ENCODE measurements around the gene ZMIZ1. TPM values are rescaled to one million over a fixed set of nuclear protein-coding genes. Genes with fewer than 3 reads are reported as not detected.
A peak's percentile ranks its signal among the peaks of the same experiment; 100 is the strongest.
"Not testable (repeated sequence)": the region's sequence is repeated elsewhere in the genome, so short reads cannot be mapped to it uniquely, and the experiment has no call there.

Gene ZMIZ1
- total RNA-seq, 1 experiment from 2014 or later, result 11.5 TPM

DNA sequence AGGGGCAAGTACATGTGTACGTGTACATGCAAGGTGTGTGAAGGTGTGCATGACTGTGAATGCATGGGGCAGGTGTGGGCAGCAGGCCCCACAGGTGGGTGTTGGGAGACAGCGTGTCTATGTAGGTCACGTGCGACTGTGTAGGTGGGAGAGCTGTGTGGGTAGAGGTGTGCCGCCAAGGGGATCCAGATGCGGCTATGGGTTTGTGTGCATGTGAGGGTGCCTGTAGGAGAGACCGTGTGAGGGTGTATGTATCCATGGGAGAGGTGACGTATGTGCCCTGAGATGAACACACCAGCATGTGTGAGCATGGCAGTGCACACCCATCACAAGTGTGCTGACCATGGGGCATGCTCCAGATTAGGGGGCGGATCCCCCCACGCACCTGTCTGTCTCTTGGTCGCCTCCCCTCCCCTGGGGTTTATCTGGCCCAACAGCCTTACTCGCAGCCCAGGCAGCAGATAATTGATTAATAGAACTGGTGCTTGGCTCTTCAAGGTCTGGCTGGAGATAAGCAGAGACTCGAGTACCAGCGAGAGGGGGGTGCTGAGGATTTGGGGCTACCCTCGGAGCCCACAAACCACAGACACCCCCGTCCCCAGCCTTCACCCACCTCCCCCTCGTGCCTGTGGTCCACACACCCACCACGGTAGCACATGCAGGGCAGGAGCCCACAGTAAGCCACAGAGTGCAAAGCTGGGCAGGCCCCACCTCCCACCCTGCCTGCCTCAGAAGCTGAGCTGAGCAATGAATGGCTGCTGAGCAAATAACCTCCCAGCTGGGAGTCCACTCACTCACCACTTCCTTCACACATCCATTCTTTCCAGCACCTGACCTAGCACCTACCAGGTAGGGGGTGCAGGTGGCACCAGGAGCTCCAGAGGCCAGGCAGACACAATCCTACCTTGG, 41.4 kb upstream of the ZMIZ1 start:
- peaks cover 5% of the 10 kb centered on the region for H3K4me1 ChIP-seq
- H3K27me3 ChIP-seq, result peaks cover 6% of the 10 kb centered on the region; the same call in 1 of the 2 replicates
- H3K27ac ChIP-seq, result no peak overlapping the region
- no peak for DNase-seq
- H3K36me3 ChIP-seq, result no peaks in the 10 kb centered on the region
- H3K9me3 ChIP-seq (replicated peaks), result no peaks in the 10 kb centered on the region
- H3K4me3 ChIP-seq, result no peak overlapping the region

- Histone ChIP-seq H3K27ac (no peak overlapping the region), H3K9me3 (replicated peaks) (no peaks in the 10 kb centered on the region), H3K4me3 (no peak overlapping the region), H3K27me3 (peaks cover 6% of the 10 kb centered on the region; the same call in 1 of the 2 replicates), H3K36me3 (no peaks in the 10 kb centered on the region), H3K4me1 (peaks cover 5% of the 10 kb centered on the region)
- no peak for DNase-seq
Observed at GRCh38 chr10:79028056-79028430, 40.7 kb upstream of the ZMIZ1 start.

- H3K4me1 ChIP-seq, result peaks cover 2% of the 10 kb centered on the region
- H3K4me3 ChIP-seq, result no peak overlapping the region
- no peaks in the 10 kb centered on the region for H3K36me3 ChIP-seq
- H3K9me3 ChIP-seq (replicated peaks), result no peaks in the 10 kb centered on the region
- no peak for DNase-seq
- H3K27ac ChIP-seq, result no peak overlapping the region
- H3K27me3 ChIP-seq, result peaks cover 6% of the 10 kb centered on the region; the same call in 1 of the 2 replicates
Observed at GRCh38 chr10:79028451-79029010, 40.2 kb upstream of the ZMIZ1 start.

GRCh38 chr10:79029478-79030390, 39.0 kb upstream of the ZMIZ1 start:
- DNase-seq, result no peak
- peaks cover 6% of the 10 kb centered on the region; the same call in 1 of the 2 replicates for H3K27me3 ChIP-seq
- no peak overlapping the region for H3K4me3 ChIP-seq
- no peaks in the 10 kb centered on the region for H3K4me1 ChIP-seq
- H3K36me3 ChIP-seq, result no peaks in the 10 kb centered on the region
- H3K9me3 ChIP-seq (replicated peaks), result no peaks in the 10 kb centered on the region
- no peak overlapping the region for H3K27ac ChIP-seq

DNA sequence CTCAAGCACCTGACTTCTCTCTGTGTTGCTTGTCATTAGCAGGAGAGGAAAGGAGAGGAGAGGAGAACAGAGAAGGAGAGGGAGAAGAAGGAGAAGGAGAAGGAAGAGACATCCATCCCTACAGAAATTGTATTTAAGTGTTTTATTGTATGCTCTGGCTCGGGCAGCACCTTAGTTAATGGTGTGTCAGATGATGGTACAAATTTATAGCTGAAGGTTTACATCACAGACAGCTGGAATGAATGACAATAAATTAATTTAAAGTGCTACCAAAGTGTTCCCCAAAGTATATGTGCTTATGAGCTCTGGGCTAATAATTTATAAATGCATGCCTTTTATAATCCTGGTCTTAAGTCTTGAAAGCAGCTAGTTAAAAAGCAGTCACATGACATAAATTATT, 38.1 kb upstream of the ZMIZ1 start:
- no peaks in the 10 kb centered on the region for H3K9me3 ChIP-seq (replicated peaks)
- no peak for DNase-seq
- H3K4me1 ChIP-seq, result no peaks in the 10 kb centered on the region
- peaks cover 3% of the 10 kb centered on the region; the same call in 1 of the 2 replicates for H3K27me3 ChIP-seq
- H3K36me3 ChIP-seq, result no peaks in the 10 kb centered on the region
- no peak overlapping the region for H3K27ac ChIP-seq
- H3K4me3 ChIP-seq, result no peak overlapping the region

GRCh38 chr10:79031723-79032122, 37.0 kb upstream of the ZMIZ1 start:
- Histone ChIP-seq H3K27me3 (no peaks in the 10 kb centered on the region), H3K4me1 (no peaks in the 10 kb centered on the region), H3K27ac (no peak overlapping the region), H3K9me3 (replicated peaks) (no peaks in the 10 kb centered on the region), H3K36me3 (no peaks in the 10 kb centered on the region), H3K4me3 (no peak overlapping the region)
- DNase-seq, result no peak

GRCh38 chr10:79034271-79034876, 34.4 kb upstream of the ZMIZ1 start:
- Histone ChIP-seq H3K4me3 (no peak overlapping the region), H3K9me3 (replicated peaks) (no peaks in the 10 kb centered on the region), H3K27ac (no peak overlapping the region), H3K27me3 (no peaks in the 10 kb centered on the region), H3K36me3 (no peaks in the 10 kb centered on the region), H3K4me1 (peaks cover 8% of the 10 kb centered on the region)
- DNase-seq, result no peak

GRCh38 chr10:79036416-79036815, 32.4 kb upstream of the ZMIZ1 start:
- DNase-seq; H3K9me3 ChIP-seq (replicated peaks); H3K4me3 ChIP-seq; H3K36me3 ChIP-seq; H3K27ac ChIP-seq; H3K27me3 ChIP-seq; H3K4me1 ChIP-seq: not testable (repeated sequence)

- no peak for DNase-seq
- H3K27ac ChIP-seq, result no peak overlapping the region
- H3K9me3 ChIP-seq (replicated peaks), result no peaks in the 10 kb centered on the region
- no peaks in the 10 kb centered on the region for H3K27me3 ChIP-seq
- no peaks in the 10 kb centered on the region for H3K36me3 ChIP-seq
- no peak overlapping the region for H3K4me3 ChIP-seq
- peaks cover 9% of the 10 kb centered on the region for H3K4me1 ChIP-seq
Observed at GRCh38 chr10:79038104-79038840, 30.5 kb upstream of the ZMIZ1 start.

DNA sequence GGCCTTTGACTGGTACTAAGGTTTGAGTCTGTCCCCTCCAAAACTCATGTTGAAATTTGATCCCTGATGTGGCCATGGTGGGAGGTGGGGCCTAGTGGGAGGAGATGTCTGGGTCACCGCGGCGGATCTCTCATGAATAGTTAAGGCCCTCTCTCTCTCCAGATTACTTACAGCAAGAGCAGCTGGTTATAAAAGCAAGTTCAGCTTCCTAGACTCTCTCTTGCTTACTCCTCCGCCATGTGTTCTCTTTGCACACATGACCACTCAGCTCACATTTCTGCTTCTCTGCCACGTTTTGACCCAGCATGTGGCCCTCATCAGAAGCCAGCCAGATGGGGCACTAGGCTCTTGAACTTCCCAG, 29.9 kb upstream of the ZMIZ1 start:
- Histone ChIP-seq H3K27me3 (no peaks in the 10 kb centered on the region), H3K27ac (no peak overlapping the region), H3K4me3 (no peak overlapping the region), H3K36me3 (no peaks in the 10 kb centered on the region), H3K4me1 (peaks cover 9% of the 10 kb centered on the region), H3K9me3 (replicated peaks) (no peaks in the 10 kb centered on the region)
- peak; percentile 69 to 84 for DNase-seq

- 0 out of 2 replicates have a peak, but pooled peaks cover 4% of the 10 kb centered on the region for H3K27me3 ChIP-seq
- H3K9me3 ChIP-seq (replicated peaks), result no peaks in the 10 kb centered on the region
- DNase-seq, result no peak
- peaks cover 9% of the 10 kb centered on the region for H3K4me1 ChIP-seq
- H3K36me3 ChIP-seq, result no peaks in the 10 kb centered on the region
- no peak overlapping the region for H3K4me3 ChIP-seq
- H3K27ac ChIP-seq, result no peak overlapping the region
Observed at GRCh38 chr10:79042639-79043411, 25.9 kb upstream of the ZMIZ1 start.

- DNase-seq, result no peak
- H3K27me3 ChIP-seq, result 0 out of 2 replicates have a peak, but pooled peaks cover 4% of the 10 kb centered on the region
- H3K9me3 ChIP-seq (replicated peaks), result no peaks in the 10 kb centered on the region
- no peak overlapping the region for H3K4me3 ChIP-seq
- peaks cover 3% of the 10 kb centered on the region; the same call in 1 of the 2 replicates for H3K4me1 ChIP-seq
- no peaks in the 10 kb centered on the region for H3K36me3 ChIP-seq
- H3K27ac ChIP-seq, result no peak overlapping the region
Observed at GRCh38 chr10:79044036-79044632, 24.6 kb upstream of the ZMIZ1 start.

- H3K36me3 ChIP-seq, result no peaks in the 10 kb centered on the region
- no peak overlapping the region for H3K27ac ChIP-seq
- 0 out of 2 replicates have a peak, but pooled peaks cover 4% of the 10 kb centered on the region for H3K27me3 ChIP-seq
- no peaks in the 10 kb centered on the region for H3K4me1 ChIP-seq
- no peak overlapping the region for H3K4me3 ChIP-seq
- no peak for DNase-seq
- no peaks in the 10 kb centered on the region for H3K9me3 ChIP-seq (replicated peaks)
Observed at GRCh38 chr10:79044846-79045245, 23.9 kb upstream of the ZMIZ1 start.
